DND-41 (cell line): ENCODE data around the gene YWHAG.

Source experiments
- CTCF ChIP-seq: IDR thresholded peaks from 2 replicates; pipeline ENCODE4 v1.5.1; 2012; ENCODE audit warnings: borderline replicate concordance, low read length, moderate library complexity, mild to moderate bottlenecking; ENCODE audit not compliant: poor library complexity, severe bottlenecking; ENCODE audit errors: extremely low read depth
- EZH2 ChIP-seq: IDR thresholded peaks from 3 replicates; pipeline ENCODE4 v1.6.1; 2012; ENCODE audit warnings: borderline replicate concordance, low read depth, mild to moderate bottlenecking, moderate library complexity, low read length, inconsistent platforms; ENCODE audit not compliant: severe bottlenecking

- no peak for TF ChIP-seq CTCF
- TF ChIP-seq EZH2 = no peak
These were observed 25.2 kb downstream of the YWHAG start for GRCh38 chr7:76333511-76334101.
